LHCN-M2 (cell line): ENCODE data around the gene ASPSCR1. TPM values are rescaled to one million over a fixed set of nuclear protein-coding genes. Genes with fewer than 3 reads are reported as not detected.
"Not testable (repeated sequence)": the region's sequence is repeated elsewhere in the genome, so short reads cannot be mapped to it uniquely, and the experiment has no call there.

ENCODE experiments used
- DNase-seq: peaks from one replicate; pipeline ENCODE4 v3.0.0-alpha.2; 2012; ENCODE audit warnings: low read depth
- total RNA-seq: library from RNA; depleted of rRNA; stranded (reverse); fragments of >200 nt; gene quantifications from 2 replicates; pipeline ENCODE4 v1.2.3, GENCODE V29; 2014

The ASPSCR1 gene
- total RNA-seq, 1 experiment from 2014 or later, result 25.9 TPM

- not testable (repeated sequence) for DNase-seq
Measured at GRCh38 chr17:81981511-81981910, 4.1 kb downstream of the ASPSCR1 start.

DNA sequence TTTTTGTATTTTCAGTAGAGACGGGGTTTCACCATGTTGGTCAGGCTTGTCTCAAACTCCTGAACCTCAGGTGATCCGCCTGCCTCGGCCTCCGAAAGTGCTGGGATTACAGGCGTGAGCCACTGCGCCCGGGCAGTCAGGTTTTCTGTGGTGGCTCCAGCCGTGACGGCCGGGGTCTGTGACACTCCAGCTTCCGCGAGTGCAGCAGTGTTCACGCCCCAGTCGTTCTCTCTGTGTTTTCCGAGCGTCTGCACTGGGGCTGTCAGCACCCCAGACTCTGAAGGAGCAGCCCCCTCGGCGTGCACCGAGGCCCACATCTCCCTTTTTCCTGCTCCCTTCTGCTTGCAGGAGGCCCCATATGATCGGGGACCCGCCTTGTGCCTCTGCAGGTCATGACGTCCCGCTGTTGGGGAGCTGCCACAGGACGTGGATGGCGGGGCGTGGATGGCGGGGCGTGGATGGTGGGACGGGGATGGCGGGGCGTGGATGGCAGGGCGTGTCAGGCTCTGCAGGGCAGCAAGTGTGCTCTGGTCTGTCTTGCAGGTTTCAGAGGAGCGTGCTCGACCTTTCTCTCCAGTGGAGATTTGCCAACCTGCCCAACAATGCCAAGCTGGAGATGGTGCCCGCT, 5.7 kb downstream of the ASPSCR1 start:
- no peak for DNase-seq

GRCh38 chr17:81983639-81984373, 6.4 kb downstream of the ASPSCR1 start:
- no peak for DNase-seq

DNA sequence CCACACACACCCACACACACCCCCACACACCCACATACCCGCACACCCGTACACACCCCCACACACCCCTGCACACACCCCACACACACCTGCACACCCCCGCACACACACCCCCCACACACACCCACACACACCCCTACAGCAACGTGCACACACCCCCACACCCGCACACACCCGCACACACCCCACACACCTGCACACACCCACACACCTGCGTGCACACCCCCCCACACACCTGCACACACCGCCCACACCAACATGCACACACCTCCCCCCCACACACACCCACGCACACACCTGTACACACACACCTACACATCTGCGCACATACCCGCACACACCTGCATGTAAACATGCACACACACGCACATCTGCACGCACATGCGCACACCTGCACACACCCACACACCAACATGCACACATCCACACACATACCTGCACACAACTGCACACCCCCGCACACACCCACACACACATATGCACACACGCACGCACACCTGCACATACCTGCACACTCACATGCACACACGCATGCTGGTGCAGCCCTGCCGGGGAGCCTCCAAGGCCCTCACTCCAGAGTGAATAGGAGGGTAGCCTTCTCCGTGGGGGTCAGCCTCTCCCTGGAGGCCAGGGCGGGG, 7.5 kb downstream of the ASPSCR1 start:
- DNase-seq, result no peak

DNA sequence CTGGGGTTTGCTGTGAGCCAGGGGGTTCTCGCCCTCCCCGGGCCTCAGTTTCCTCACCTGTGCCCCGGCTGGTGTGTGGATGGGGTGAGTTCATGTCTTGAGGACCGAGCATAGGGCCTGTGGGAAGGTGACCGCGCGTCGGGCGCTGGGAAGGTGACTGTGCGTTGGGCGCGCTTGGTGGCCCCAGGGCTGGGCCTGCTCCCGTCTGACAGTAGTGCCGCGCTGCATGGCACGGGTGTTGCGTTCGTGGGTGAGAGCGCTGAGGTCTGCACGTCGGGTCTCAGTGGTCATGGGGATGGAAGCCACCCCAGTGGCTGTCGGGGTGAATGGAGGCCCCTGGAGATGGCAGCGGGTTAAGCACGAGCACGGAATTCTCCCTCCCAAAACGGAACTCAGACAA, 9.2 kb downstream of the ASPSCR1 start:
- no peak for DNase-seq

- DNase-seq, result no peak
Measured at GRCh38 chr17:81987161-81987770, 9.8 kb downstream of the ASPSCR1 start.

DNA sequence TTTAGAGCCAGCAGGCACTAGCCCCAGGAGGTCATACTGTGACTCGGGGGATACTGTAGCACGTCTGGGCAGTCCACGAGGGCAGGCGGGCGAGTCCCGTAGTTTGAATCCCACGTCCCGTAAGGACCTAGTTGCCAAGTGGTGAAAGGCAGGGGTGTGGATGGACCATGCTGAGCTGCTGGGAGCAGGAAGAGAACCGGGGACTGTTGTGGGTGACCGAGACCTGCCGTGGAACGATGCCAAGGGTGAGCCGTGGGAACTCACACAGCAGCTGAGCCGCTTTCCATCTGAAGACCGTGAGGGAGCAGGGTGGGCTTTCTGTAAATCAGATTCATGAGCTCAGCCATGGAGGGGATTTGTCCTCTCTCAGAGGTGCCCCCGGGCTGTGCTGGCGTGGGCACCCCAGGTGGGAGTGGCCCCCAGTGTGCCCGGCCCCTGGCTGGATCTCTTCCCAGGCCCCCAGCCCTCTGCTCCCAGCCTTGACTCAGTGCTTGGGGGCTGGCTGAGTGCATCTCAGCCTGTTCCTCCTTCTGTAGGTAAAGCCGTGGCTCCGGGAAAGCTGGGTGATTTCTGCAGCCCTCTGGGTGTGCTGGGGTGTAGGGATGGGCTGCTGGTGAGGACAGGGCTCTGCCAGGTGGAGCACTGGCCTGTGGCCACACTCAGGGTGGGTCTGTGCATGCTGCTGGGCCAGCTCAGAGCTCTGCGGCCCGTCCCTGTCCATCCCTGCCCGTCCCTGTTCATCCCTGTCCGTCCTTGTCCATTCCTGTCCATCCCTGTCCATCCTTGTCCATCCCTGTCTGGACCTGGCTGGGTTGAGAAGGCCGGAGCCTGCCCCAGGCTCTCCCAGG, 13.6 kb downstream of the ASPSCR1 start:
- DNase-seq, result no peak

GRCh38 chr17:81991684-81992305, 14.4 kb downstream of the ASPSCR1 start:
- DNase-seq, result peak; percentile 78

DNA sequence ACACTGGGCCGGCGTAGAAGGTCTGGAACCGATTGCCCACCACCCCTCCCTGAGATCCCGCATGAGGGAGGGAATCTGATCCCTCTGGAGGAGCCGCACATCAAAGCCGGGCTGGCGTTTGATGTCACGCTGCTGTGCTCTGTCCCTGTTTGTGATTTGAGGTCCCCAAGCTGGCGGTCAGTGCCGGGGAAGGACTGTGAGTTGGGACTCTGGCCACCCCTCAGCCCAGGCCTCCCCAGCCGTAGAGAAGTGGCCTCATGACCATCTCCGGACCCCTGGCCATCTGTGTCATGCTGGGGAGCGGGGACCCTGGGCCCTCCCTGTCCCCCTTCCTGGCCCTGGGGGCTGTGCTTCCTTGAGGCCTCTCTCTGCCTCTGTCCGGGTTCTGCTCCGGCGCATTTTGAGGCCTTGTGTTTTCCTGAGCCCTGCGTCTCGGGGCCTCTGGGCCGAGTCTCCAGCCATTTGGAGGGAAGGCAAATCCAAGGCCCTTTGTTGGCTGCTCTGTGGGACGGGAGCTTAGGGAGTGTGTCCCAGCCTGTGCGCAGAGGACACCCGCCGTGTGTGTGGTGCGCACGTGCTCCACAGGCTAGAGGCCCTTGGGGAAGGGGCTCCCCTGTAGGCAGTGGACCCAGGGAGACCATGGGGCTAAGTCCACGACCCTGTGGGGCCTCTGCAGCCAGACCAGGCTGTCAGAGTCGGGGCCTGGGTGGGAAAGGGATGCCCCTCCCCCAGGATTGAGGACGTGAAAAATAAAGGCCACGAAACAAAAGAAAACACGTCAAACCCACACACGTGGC, 15.1 kb downstream of the ASPSCR1 start:
- no peak for DNase-seq

- DNase-seq, result no peak
Measured at GRCh38 chr17:81993729-81994592, 16.5 kb downstream of the ASPSCR1 start.

GRCh38 chr17:81994593-81995462, 17.4 kb downstream of the ASPSCR1 start:
- DNase-seq, result no peak

DNA sequence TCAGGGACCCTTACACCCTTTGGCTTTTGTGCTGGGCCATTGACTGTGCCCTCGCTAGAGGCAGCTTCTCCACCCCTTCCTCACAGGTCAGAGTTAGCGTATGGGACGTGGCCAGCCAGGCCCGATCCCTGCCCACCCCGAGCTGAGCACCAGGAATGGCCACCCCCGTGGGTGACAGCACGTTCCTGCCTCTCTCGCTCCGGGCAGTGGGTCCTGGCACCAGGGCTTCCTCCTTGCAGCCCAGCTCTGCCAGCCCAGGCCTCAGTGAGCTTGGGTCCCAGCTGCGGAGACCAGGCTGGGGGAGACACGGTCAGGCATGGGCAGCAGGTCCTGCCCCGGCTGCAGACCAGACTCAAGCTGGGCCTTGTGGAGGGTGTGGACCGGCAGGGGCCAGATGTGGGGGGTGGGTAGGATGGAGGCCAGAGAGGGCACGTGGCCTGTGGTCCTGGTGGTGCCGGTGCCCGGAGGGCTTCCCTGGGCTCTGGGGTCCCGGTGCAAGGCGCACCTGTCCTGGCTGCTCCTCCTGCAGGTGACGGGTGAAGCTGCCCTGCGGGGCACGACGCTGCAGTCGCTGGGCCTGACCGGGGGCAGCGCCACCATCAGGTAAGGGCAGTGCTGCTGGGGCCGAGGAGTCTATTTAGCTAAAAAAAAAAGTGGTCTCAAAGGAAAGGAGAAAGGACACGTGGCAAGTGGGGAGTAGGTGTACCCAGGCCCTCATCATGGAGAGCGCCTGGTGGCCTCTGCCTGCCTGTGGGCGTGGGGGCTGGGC, 18.2 kb downstream of the ASPSCR1 start:
- no peak for DNase-seq

DNA sequence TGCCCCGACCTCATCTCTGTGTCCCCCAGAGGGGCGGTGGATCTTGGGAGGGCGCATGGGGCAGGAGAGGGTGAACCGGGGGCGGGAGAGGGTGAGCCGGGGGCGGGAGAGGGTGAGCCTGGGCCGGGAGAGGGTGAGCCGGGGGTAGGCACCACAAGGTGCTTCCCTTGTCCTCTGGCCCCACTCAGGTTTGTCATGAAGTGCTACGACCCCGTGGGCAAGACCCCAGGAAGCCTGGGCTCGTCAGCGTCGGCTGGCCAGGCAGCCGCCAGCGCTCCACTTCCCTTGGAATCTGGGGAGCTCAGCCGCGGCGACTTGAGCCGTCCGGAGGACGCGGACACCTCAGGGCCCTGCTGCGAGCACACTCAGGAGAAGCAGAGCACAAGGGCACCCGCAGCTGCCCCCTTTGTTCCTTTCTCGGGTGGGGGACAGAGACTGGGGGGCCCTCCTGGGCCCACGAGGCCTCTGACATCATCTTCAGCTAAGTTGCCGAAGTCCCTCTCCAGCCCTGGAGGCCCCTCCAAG, 18.9 kb downstream of the ASPSCR1 start:
- DNase-seq, result no peak

DNA sequence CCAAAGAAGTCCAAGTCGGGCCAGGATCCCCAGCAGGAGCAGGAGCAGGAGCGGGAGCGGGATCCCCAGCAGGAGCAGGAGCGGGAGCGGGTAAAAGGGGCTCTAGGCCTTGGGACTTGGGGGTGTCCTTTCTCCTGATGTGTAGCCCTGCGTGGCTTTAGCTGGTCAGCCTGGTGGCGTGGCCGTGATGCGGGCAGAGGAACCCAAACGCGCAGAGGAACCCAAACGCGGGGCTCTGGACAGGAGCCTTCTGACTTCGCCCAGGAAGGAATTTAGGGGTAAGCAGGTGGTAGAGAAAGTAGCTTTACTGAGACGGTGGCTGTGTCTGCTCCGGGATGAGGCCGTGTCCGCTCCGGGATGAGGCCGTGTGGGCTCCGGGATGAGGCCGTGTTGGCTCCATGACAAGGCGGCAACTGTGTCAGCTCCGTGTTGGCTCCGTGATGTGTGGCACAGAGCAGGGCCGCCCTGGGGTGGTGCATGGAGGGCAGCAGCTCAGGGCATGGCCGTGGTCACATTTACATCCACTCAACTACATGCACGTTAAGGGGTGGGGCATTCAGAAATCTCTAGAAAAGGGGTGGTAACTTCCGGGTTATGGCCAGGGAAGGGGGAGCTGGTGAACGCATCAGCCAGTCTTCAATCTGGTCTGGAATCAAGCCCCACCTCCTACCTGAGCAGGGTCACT, 19.5 kb downstream of the ASPSCR1 start:
- DNase-seq, result no peak

- DNase-seq, result no peak
Measured at GRCh38 chr17:81998212-81998611, 20.8 kb downstream of the ASPSCR1 start.

DNA sequence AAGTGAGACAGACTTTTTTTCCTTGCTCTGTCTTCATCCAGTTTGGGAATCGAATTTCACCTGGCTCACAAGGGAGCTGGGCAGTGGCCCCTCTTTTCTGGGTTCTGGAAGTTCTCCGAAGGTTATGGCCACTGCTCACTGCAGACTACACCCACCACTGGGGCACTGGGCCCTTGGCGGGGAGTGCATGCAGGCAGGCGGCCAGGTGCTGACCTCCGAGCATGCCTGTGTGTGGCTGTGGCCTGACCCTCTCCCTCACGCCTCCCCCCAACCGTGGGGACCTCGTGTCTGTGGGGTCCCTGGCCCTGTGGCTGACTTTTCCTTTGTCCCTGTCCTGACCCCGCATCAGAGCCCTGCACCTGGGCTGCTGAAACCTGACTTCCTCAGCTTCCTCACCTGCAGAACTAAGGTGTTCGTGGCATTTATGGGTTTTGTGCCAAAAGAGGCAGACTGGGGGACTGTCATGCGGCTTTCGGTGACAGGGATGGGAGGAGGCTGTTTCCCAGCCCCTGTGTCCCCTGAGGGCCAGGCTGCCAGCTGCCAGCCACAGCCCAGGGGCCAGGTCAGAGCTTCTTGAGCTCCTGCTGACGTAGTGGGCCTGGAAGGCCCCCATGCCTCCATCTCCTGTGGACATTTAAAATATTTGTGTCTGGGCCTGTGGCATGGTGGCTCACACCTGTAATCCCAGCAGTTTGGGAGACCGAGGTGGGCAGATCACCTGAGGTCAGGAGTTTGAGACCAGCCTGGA, 21.4 kb downstream of the ASPSCR1 start:
- DNase-seq, result no peak
